NCI-H2196 treated with DMSO at 0.1 percent for 48 hours (cell line): Measurements from ENCODE around the gene TUBGCP6.

Experiments
- DNase-seq: peaks from one replicate; lab custom pipeline; 2025; ENCODE audit not compliant: unreplicated experiment; lab: John Stamatoyannopoulos, UW

Gene TUBGCP6

DNA sequence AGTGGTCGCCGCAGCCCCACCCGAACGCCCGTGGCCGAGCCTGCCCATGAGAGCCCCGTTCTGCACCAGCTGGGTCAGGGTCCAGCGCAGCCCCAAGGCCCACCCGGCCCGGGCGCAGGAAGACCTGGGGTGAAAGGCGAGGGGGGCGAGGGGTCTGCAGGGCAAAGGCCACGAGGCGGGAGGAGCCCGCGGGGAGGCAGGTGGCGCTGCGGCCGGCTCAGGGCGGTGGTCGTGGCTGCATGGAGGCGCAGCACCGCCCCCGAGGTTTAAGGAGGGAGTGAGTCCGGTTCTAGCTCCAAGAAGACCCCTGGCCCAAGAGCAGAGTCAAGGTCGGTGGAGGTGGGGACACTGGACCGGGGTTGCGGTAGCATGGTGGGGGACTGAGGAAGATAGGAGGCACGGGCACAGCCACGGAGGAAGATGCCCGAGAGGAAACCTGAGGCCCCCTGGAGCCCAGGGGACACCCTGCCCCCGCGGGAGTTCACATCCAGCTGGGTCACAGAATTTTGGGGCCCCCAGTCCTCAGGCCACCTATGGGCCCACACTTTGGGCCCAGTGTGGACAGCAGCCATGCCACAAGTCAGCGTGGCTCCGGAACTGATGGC lies 6.8 kb upstream of the TUBGCP6 start:
- DNase-seq: no peak

DNA sequence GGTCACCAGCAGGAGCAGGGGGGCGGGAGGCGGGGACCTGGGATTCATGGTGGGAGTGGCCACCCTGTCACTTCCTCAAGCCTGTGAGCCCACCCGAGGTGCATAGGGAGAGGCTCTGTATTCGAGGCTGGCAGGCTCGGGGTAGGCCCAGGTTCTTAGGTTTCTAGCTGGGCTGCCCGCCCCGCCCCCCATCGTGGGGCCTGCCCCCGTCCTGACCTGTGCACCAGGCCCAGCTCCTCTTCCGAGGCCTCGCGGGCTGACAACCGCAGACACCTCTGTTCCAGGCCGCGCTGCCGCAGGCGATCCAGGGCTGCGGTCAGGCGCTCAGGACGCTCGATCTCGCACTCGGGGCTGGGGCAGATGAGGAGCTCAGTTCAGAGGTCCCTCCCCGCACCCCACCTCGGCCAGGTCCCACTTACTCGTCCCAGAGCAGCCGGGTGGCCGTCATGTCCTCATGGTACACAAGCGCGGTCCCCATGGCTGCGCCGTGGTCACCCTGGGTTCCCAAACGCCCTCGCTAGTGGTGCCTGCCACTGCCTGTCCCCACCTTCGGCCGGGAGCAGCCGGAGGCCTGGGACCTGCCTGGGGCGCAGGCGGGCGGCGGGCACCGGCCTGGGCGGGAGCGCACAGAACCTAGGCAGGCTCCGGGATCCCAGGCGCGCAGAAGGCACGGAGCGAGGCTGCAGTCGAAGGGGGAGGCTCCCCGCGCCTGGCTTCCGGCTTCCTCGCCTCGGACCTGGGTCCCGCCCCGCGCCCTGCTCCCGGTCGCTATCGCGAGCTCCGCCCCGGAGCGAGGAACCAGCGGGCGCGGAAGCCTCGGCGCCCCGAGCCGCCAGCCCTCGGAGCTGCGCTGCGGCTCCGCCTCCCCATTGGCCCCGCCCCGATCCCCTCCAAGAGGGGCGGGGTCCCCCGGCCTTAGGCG lies 6.0 kb upstream of the TUBGCP6 start, which contains the start of gene HDAC10:
Gene HDAC10, minus strand, starts transcription at position 711 of the 922 bp plus-strand sequence. Its CDS starts 233 bp downstream, at position 478.
- no peak for DNase-seq

DNA sequence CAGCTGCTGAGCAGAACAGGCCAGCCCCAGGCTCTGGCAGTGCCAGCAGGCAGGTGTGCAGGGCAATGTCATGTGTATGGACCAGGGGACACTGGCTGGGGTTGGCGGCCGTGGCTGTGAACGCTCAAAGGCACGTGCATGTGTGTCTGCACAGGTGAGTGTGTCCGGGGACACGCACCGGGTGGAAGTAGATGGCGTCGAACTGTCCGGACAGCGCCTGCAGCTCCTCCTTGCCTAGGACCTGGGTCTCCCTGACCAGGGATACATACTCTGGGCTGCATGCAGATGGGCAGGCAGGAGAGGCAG lies 5.4 kb upstream of the TUBGCP6 start:
- DNase-seq: no peak

DNA sequence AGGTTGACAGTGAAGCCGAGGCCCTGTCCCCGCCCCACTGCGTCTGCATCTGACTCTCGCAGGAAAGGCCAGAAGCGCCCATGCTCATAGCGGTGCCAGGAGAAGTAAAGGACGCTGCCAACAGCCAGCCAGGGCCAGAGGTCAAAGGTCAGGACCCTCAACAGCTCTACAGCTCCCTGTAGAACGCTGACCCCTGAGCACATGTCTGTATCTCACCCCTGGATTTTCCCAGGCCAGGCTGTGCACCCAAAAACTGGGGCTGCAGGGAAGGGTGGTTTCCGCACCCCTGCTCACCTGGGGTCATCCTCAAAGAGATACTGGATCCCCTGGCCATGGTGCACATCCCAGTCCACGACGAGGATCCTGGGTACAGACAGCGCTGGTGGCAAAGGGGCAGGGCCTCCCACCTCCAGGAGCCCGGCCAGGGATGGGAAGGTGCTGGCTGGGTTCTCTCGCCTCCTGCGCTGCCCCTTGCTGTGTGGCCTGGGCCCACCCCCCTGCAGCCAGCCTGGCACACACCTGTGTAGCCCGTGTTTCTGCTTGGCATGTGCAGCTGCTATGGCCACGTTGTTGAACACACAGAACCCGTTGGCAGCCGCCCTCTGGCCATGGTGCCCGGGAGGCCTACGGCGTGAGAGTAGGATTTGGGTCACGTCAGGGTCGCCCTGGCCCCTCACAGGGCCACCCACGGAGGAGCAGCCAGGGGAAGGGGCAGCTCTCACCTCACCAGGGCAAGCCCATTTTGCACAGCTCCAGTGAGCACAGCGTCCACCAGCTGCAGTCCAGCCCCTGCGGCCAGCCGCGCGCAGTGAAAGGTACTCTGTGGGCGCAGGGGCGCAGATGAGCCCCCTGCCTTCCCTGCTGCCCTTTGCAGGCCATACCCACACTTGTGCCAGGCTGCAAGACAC lies 4.8 kb upstream of the TUBGCP6 start:
- DNase-seq: no peak

DNA sequence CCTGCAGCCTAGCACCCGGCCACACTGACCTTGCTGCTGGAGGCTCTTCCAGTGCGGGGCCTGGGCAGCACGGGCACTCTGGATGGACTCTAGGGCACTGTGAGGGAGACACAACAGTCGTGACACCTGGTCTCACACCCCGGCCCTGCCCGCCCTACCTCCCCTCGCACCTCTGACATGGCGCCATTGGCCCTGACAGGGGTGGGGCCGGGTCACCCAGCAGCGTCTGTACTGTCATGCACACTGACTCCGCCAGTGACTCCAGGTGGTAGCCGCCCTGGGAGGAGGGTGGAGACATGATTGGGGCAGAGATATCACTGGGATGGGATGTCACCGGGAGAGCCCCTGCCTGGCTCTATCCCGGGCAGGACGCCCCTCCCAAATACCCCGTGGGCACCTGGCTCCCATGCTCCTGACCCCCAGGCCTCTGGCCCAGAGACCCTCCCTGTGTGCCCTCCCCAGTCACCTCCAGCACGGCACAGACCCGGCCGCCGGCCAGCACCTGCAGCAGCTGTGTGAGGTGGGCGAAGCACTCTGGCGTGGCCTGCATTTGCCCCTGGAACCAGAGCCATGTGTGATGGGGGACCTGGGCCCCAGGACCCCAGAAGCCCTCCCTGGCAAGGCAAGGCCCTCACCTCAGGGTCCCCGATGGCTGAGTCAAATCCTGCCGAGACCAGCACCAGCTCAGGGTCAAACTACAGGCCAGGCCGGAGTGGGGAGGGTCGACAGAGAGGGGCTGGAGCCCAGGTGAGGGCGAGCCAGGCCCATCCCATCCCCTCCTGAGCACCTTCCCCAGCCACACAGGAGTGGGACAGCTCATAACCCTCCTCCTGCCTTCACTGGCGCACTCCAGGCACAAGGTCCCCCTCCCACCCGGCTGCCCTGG lies 3.6 kb upstream of the TUBGCP6 start:
- no peak for DNase-seq

DNA sequence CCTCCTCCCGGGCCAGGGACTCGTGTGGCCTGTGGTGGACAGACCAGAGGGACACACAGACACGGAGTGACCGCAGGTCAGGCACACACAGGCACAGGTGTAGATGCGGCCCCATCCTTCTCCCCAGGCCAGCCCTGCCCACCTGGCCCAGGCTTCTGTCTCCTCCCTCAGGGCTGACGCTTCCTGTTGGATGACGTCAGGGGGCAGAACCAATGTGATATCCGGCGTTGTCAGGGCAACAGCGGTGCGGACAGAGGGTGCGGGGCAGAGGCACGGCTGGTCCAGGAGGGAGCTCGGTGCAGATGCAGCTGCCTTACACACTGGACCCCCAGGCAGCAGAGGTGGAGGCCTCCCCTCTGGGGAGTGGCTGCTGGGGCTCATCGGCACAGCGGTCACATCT lies 2.9 kb upstream of the TUBGCP6 start:
- peak; percentile 61 for DNase-seq

DNA sequence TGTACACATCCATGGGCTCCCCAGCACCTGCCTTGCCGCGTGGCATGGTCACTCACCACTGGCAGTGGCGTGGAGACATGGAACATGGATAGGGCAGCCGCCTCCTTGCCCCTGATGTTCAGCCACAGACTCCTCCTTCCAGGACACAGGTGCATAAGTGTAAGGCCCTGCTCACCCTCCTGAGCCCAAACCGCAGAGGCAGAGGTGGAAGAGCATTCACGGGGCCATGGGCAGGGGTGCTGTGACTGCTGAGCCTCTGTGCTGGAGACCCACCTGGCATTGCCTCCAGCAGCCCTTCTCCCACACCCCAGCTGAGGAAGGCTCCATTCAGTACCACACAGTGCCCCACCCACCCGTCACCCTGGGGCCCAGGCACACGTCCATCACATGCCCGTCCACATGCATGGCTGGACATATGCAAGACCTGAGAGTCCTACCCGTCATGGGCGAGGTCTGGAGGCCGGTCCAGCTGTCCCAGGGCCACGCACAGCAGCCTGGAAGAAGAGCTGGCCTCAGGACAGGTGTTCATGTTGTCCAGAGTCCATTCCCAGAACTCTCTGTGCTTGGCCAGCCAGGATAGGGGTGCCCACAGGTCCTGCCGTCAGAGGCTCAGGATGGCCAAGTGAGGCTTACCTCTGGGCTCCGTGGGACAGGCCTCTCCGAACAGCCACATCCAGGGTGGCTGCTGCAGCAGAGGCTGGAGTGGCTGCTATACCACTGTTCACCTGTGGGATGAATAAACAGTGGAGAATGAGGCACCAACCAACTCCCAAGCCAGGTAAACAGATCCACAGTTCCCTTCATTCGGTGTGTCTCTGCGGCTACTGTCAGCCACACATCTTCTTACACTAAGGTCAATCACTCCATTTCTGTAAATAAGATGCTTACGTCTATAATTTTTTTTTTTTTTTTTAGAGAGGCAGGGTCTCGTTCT lies 1.7 kb upstream of the TUBGCP6 start:
- no peak for DNase-seq

DNA sequence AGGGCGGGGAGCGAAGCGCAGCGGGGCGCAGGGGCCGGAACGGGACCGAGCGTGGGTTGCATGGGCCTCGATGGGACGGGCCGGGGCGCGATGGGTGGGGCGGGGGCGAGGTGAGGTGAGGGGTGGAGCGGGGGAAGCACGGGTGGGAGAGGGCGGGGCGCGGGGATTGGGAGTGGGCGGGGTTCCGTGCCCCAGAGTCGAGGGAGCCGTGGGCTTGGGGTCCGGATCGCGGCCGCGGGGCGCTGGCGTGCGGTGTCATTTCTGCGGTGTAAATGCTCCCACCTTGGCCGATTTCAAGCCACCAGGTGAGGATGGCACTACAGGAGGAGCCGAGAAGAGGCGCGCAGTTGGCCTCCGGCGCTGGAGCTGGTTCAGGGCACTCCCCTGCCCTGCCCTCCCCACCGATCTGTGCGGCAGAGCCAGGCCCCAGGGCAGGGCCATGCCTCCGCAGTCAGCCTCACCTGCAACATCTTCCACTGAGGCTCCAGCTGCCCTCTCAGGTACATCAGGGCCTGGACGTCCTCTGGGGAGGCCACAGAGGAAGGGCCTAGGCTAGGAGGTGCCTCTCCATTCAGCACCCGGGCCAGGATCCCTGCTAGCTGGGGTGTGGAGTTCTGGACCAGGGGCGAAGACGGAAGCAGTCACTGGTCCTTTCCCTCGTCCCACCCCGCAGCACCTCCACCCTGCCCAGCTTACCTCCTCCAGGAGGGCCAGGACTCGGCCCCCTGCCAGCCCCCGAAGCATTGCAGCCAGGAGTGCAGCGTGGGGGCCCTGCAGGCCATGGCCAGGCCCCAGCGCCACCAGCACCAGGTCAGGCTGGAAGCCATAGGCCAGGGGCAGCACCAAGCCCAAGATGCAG lies 620 bp upstream of the TUBGCP6 start:
- DNase-seq: no peak

DNA sequence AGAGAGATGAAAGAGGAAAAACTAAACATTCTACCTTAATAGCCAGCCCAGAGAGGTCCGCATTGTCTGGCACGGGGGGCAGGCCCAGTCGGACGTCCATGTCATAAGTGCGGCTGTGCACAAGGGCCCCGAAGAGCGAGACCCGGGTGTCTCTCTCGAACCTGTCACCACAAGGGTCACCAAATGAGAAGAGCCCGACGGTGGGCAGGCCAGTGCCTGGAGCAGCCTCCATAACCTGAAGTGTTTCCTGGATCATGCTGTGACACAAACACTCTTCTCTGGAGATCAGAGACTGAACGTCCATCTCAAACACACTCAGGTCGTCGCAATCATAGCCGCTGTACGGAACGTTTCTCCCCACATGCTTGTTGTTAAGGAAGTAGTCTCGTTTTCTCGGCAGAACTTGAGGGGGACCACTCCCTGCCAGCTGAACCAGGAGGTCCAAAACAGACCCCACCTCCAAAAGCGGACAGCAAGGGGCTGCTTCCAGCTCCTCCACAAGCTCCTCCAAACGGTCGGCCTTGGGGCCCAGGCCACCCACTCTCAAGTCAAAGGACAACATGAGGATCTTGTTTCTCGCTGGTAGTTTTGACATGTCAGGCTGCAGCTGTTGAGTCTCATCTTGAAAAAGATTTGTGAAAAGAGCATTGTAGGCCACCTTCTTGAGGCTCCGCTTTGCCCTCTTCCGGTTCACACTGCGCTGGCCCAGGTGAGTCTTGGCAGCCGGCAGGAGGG lies 971 bp downstream of the TUBGCP6 start:
- DNase-seq: no peak

DNA sequence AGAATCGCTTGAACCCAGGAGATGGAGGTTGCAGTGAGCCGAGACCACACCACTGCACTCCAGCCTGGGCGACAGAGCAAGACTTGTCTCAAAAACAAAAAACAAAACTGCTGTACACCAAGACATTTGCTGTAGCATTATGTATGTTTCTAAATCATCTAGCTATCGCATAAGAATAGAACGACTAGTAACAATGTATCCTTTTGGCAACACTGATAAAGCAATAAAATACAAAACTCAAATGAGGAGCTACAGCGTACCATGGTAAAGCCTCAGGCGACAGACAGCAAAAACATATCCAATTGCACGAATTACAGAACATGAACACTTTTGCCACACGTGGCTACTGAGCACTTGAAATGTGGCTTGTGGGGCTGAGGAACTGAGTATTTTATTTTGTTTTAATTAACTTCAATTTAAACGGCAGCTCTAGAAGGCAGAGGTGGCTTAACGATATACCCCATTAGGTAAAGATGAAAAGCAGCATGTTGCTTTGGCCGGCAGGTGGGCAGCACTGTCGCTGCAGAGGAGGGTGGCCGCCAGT lies 2.3 kb downstream of the TUBGCP6 start:
- no peak for DNase-seq

DNA sequence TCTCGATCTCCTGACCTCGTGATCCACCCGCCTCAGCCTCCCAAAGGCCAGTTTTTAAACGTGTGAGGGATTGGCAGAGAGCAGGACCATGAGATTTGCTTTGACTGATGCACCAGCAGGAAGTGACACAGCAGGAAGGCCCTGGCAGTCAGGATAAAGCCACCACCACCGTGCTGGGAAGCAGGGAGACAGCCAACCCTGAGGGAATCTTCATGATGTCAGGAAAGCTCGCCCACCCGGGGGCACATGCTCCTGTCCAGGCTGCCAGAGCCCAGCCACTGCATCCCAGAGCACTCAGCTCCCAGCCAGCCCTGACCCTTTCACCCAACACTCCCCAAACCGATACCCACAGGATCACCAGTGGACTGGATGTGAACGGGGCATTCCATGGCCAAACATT lies 6.1 kb downstream of the TUBGCP6 start:
- no peak for DNase-seq

DNA sequence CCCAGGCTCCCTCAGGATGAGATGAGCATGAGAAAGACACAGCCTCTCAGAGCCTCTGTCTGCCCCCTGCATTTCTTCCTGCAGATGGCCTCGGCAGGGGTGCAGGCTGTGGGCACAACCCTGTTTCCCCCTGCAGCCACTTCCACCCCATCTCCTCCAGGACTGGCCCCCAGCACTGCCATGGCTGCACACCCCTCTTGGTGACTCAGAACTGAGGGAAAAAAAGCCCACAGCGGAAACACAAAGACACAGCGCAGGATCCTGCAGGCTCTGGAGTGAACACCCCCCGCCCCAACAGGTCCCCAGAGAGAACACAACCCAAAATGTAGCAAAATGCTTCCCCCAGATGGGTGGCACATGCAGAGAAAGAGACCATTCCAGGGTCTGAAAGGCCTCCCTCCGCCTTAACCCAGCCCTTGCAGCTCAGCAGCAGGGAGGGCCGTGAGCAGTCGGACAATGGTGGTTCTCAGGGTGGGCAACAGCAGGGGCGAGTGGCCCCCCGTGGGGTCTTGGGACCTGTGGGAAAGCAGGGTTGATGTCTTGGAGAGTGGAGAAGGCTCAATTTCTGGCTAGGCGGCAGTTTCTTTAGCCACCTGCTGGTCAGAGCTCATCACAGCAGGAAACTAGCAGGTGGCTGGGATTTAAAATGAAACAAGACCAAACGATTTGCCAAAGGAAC lies 8.0 kb downstream of the TUBGCP6 start:
- DNase-seq: no peak

DNA sequence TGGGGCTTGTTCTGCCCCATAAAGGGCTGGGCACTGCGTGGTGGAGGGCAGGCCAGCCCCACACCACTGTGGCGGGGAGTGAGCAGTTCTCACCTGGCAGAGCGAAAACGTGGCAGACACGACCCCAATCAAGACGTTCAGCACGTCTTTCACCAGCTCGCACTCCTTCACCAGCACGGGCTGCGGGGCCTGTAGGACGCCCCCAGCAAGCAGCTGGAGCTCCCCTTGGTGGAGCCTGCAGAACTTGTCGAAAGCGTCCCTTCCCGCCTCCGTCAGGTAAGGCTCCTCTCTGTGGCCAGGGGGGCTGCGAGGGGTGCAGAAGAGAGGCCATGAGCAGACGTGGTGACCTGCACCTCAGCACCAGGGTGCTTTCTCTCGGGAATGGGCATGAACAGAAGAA lies 11.6 kb downstream of the TUBGCP6 start:
- no peak for DNase-seq

DNA sequence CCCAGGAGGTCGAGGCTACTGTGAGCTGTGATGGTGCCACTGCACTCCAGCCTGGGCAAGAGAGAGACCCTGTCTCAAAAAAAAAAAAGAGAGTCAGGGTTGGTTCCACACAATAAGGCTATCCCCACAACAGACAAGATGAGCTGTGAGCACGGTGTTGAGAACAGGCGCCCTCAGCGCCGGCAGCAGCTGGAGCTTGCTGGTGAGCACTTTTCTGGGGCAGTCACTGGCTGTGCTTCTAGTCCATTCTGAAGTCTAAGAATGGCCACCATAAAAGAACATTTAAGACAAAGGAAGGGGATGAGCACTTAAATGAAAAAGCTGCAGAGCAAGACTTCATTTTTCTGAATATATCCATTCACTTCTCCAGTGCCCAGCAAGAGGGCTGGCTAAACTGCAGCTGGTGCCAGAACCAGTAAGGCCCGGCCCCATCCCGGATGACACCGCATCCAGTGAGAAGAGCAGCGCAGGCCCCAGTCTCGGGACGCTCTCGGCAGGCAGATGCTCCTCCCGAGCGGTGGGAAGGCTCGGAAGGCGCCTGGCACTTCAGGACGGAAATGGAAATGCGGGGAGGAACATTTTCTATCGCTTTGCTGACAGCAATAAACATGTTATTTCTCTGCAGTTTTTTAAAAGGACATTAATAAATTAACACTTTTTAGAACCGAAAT lies 12.2 kb downstream of the TUBGCP6 start:
- no peak for DNase-seq

DNA sequence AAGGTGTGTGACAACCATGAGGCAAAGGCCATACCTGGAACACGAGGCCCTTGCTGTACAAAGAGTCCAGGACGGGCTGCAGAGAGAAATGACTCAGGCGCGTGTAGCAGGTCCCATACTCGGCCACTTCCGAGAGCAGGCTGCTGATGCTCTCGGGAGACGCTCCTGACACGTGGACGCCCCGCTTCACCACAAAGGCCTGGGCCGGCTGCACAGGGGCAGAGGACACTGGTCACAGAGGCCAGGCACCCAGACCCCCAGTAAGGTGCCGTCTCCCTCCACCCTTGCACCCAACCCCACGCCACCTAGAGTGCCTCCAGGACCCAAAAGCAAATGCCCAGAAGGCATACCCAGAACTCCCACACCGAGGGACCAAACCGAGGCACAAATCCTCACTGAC lies 15.5 kb downstream of the TUBGCP6 start:
- no peak for DNase-seq

DNA sequence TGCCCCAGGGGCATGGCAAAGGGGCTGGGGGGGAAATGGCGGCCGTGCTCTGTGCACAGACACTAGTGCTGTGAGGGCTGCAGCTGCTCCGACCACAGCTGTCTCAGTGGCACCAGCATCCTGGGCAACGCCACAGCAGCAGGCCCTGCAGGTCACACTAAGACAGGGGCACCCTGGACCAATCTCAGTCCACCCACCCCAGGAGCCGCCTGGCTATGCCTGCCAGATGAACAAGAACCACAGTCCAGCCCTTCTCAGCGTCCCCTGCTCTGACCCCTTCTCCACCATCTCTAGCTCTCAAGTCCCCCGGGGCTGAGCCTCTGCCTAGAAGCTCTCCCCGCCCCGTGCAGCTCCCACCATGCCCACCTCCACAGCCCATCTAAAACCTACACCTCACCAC lies 16.5 kb downstream of the TUBGCP6 start:
- no peak for DNase-seq
